ENCODE results near the gene ILKAP.

ILKAP gene

DNA sequence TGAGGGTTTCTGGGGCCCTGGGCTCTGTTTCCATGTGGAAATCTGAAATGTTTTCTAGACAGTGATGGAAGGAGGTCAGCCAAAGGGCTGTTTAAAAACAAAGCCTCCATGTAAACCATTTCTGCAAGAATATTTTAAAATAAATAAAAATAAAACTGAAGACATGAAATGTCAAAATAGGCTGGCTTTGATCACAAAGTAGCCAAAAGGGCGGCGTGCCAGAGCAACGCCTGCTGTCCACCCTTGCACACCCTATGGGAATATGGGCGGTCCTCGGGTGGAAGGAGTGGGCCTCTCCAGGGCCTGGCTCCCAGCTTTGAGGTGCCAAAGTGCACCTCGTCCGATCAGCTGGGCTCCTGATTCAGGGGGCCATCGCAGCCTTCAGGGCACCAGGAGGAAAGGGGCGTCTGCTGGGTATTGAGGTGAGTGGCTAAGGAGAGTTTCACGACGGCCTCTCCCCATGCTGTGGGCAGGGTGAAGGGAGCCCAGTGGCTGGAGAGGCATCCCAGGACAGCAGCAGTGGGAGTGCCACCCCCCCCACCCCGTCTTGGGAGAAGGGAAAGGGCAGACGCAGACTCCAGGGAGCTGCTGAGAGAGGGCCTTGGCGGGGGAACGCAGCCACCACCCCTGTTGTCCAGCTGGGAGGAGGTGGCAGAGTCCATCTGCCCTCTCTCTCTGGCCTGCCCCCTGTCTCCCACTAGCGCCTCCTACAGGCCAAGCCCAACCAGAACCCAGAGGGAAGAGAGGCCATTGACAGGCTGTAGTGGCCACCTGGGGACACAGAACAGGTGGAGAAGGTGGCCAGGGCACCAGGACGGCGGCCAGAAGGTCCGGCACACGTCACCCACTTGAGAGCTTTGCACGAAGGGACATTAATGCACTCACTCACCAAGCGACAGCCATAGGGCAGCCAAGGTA is 50.5 kb downstream of the ILKAP start:
- DNase-seq (ENCODE audit: low read depth in 1 of 2, low spot score in 1 of 2): no peak

DNA sequence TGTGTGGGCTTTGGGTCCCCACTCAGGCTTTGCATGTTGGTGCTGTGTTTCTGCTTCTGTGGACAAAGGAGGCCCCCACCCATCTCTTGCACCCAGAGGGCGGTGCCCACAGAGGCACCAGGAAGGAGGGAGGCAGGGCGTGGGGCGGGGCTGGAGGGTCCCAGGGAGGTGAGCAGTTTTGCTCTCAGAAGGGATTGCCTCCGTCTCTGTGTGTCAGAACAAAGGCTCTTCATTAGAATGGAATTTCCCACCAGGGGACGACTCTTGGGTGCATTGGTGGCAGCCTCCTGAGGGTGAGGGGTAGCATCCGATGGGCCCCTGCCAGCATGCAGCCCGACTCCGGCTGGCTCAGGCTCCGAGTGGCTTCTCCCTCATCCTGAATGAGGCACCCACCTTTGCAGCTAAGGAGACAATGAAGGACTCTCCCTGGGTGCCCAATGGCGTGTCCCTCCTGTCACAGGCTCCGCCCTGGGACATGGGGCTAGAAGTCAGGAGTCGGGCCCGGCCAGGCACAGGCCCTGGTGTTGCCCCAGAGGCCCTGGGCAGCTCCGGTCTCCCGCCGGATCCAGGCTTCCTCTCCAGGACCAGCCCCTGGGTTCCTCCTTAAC is 51.8 kb downstream of the ILKAP start:
- DNase-seq (ENCODE audit: low read depth in 1 of 2, low spot score in 1 of 2): no peak

DNA sequence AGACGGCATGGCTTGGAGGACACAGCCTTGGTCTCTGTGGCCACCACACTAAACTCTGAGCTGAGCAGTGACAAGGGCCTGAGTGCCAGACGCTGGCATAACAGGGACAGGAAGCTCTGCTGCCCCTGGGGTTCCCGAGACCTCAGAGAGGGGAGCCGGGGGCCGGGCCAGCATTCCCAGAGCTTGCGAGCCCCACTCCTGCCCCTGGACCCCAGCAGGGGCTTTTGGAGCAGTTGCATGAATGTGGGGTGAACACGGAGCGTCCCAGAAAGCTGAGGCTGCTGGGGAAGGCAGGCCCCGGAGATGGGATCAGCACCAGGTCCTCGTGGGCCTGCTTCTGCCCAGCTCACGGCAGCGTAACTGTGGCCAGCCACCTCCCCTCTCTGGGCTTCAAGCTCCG is 52.3 kb downstream of the ILKAP start:
- no peak for DNase-seq (ENCODE audit: low read depth in 1 of 2, low spot score in 1 of 2)

DNA sequence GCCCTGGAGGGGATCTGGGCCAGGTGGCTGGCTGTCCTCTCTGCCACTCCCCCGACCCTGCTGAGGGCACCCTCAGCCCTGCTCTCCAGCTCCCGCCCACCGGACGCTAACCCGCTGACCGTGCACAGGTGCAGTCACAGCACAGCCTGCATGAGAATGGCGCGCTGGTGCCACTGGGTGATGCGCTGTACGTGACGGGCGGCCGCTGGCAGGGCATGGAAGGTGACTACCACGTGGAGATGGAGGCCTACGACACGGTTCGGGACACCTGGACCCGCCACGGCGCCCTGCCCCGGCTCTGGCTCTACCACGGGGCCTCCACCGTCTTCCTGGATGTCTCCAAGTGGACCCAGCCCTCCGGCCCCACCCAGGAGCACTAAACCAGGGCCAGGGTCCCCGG is 52.8 kb downstream of the ILKAP start:
- no peak for DNase-seq (ENCODE audit: low read depth in 1 of 2, low spot score in 1 of 2)

DNA sequence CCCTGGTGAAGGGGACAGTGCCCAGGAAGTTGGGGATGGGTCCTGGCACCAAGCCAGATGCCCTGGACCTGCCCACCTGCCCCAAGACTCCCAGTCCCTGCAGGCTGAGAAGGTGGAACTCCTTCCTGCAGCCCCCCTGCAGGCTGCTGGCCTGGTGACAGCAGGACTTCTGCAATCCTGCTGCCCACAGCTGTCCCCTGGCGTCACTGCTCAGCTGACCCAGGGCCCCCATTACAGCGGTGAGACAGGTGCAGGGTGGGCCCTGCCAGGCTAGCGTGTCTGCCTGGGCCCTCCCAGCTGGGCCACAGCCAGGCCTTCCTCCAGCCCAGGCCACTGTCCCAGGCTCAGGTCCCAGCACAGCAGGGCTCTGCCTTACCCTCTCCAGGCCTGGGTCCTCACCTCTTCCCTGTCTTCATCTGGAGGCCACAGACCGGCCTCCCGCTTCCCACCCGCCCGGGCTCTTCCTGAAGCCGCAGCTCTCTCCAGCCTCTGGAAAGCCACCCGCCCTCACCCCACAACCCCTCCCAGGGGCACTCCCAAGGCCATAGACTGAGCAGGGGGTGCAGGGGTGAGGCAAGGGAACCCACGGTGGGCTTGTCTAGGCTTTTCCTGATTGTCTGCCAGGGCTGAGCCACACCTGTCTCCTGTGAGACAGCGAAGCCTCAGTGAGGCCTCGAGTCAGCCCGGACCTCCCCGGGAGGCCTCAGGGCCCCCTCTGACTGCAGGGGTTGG is 53.5 kb downstream of the ILKAP start:
- no peak for DNase-seq (ENCODE audit: low read depth in 1 of 2, low spot score in 1 of 2)

DNA sequence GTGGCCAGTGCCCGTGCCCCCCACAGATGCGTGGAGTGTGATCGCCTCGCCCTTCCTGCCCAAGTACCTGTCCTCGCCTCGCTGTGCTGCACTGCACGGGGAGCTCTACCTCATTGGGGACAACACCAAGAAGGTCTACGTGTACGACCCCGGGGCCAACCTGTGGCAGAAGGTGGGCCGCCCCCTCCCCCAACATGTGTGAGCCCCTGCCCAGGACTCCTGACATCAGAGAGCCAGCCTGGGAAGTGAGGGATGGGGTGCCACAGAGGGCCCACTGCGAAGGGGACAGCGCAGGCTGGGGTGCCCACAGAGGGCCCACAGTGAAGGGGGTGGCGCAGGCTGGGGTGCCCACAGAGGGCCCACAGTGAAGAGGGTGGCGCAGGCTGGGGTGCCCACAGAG is 54.5 kb downstream of the ILKAP start:
- no peak for DNase-seq (ENCODE audit: low read depth in 1 of 2, low spot score in 1 of 2)

DNA sequence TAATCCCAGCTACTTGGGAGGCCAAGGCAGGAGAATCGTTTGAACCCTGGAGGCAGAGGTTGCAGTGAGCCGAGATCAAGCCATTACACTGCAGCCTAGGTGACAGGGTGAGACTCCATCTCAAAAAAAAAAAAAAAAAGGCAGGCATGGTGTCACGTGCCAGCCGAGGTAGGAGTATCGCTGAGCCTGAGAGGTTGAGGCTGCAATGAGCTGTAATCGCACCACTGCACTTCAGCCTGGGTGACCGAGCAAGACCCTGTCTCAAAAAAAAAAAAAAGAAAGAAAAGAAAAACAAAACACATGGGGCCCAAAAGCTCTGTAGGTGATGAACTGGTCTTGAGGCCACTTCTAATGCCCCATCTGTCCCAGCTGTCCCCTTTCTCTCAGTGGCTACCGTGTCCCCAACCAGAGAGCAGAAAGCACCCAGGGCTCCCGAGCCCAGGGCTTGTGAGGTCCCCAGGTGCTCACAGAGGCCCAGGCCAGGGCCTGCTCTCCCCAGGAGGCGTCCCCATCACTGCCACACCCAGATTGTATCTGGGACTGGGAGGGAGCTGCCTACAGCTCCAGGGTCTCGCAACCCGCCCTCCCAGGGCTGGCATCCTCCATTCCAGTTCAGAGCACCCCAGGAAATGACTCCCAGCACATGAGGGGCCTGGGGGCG is 56.5 kb downstream of the ILKAP start:
- no peak for DNase-seq (ENCODE audit: low read depth in 1 of 2, low spot score in 1 of 2)

DNA sequence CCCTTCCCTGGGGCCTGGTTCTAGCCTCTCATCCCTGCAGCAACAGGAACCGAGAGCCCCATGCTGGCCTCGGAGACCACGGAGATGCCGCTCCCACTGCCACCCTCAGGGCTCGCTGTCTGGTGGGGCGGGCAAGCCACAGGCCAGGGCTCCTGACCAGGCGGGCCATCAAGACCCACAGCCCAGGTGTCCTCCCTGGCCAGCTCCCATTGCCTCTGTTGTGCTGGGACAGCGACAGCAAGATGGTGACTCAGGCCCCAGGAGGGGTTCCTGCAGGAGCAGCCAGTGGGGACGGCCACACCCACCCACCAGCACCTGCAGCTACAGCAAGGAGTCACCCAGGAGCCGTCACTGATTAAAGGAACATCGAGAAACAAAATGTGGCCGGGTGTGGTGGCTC is 57.6 kb downstream of the ILKAP start:
- no peak for DNase-seq (ENCODE audit: low read depth in 1 of 2, low spot score in 1 of 2)

DNA sequence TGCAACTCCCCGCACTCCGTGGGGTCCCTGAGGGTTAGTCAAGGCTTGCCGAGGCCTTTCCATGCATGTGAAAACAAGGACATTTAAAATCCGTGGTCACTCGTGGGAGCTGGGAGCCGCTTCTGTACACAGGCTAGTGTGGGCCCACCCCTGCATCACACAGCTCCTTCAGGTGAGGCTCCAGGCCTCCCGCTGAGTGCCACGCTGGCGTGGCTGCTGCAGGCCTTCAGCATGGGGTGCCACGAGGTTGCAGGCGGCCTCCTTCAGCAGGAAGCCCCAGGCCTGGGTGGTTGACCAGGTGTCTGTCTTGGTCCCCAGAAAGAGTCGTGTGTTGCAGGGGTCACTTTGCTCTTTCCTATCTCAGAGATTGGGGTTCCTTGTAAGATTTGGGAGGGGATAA is 58.4 kb downstream of the ILKAP start:
- no peak for DNase-seq (ENCODE audit: low read depth in 1 of 2, low spot score in 1 of 2)

DNA sequence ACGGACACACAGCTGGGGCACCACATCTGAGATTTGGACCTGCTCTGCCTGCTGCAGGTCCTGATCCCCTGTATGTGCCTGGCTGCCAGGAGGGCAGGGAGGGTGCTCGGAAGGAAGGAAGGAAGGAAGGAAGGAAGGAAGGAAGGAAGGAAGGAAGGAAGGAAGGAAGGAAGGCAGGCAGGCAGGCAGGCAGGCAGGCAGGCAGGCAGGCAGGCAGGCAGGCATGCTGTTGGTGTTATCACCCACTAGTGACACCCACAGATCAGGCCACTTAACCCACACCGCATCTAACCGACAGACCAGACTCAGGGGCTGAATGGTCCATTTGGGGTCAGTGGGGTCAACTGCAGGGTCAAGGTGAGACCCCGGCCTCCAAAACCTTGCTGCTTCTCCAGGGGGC is 59.2 kb downstream of the ILKAP start:
- DNase-seq (ENCODE audit: low read depth in 1 of 2, low spot score in 1 of 2): no peak

DNA sequence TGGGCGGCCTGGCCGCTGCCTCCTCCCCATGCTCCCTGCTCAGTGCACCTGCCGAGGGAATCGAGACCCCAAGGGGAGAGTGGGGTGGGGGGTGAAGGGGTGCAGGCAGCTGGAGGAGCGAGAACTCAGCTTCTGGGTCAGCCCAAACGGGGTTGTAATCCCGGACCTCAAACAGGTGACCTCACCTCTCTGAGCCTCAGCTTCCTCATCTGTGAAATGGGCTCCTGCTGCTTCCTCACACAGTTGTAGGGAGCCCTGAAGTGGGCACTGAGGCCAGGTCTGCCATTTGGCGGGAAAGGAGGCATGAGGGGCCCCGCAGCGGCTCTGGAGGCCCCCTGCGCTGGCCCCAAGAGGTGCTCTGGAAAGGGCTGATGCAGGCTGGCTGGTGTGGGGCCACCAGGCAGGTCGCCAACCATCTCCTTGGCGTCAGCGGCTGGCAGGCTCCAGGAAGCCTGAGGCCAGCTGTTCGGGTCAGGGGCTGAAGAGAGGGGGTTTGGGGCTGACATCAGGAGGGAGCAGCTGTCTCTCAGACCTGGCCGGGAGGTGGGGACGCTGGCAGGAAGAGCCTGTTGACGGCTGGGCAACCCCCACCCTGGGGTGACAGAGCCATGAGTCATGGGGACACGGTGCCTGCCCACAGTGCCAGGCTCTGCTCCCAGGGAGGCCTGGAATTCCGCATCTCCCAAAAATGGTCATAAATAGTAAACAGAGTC is 60.1 kb downstream of the ILKAP start:
- no peak for DNase-seq (ENCODE audit: low read depth in 1 of 2, low spot score in 1 of 2)

DNA sequence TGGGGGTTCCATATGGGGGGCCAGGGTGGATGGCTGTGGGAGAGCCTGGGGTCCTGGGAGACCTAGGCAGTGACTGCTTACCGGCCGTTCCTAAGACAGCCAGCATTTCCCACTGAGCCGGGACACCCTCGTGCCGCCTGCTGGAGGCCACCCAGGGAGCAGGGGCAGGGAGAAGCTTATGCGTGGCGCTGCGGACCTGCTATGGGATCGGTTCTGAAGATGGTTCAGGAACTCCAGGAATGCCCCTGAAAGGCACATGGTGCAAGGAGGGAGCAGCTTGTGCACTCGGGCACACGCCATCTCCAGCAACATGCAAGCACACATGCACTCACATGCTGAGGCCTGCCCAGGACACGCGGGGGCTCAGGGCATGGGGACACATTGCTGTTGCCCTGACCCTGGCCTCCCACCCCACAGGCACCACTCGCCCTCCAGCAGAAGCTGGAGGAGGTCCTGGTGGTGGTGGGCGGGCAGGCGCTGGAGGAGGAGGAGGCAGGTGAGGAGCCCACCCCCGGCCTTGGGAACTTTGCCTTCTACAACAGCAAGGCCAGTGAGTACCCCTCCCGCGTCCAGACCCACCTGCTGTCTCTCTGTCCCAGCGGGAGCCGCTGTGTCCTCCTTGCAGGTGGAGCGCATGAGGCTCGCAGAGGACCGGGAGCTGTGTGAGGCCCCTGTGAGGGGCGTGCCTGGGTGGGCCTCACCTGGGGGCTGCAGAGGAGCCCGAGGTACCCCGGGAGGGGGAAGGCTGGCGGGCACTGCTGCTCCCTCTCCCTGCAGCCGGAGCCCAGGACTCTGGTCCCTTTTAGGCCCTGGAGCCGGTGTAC is 60.9 kb downstream of the ILKAP start:
- no peak for DNase-seq (ENCODE audit: low read depth in 1 of 2, low spot score in 1 of 2)

DNA sequence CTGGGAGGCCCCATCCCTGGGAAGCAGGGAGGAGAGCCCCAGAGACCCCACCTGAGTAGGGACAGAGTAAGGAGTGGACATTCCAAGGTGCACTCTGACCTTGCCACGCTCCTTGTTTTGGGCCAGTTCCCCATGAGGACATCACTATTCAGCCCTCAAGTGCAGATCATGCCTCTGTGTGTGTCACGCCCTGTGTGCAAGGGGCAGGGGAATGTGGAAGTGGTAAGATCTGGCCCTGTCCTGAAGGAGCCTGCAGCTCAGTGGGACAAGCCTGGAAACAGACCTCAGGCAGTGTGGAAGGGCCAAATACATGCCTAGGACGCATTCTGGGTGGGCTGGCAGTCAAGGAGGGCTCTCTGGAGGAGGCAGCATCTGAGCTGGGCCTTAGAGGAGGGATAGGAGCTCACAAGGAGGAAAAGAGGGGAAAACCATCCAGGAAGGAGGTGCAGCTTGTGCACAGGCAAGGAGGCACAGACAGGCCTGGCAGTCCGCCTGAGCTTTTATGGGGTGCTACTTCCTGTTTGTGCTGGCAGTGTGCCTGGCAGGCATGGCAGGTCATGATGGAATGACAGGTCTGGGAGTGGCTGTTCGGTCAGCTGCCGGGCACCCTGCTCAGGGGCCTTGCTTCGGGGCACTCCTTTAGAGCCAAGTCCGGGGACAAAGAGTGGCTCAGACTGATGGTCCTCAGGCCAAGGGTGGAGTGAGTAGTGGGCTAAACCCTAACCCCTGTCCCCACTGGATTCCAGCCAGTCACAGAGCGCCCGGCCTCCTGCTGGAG is 61.8 kb downstream of the ILKAP start:
- no peak for DNase-seq (ENCODE audit: low read depth in 1 of 2, low spot score in 1 of 2)

DNA sequence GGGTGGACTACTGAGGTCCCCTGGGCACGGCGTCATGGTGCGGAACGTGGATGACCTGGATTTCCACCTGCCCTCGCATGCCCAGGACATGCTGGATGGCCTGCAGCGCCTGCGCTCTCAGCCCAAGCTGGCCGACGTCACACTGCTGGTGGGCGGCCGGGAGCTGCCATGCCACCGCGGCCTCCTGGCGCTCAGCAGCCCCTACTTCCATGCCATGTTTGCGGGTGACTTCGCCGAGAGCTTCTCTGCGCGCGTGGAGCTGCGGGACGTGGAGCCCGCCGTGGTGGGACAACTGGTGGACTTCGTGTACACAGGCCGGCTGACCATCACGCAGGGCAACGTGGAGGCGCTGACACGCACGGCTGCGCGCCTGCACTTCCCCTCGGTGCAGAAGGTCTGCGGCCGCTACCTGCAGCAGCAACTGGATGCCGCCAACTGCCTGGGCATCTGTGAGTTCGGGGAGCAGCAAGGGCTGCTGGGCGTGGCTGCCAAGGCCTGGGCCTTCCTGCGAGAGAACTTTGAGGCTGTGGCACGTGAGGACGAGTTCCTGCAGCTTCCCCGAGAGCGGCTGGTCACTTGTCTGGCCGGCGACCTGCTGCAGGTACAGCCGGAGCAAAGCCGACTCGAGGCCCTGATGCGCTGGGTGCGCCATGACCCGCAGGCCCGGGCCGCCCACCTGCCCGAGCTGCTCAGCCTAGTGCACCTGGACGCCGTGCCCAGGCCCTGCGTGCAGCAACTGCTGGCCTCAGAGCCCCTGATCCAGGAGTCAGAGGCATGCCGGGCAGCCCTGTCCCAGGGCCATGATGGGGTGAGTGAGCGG is 62.6 kb downstream of the ILKAP start:
- no peak for DNase-seq (ENCODE audit: low read depth in 1 of 2, low spot score in 1 of 2)

DNA sequence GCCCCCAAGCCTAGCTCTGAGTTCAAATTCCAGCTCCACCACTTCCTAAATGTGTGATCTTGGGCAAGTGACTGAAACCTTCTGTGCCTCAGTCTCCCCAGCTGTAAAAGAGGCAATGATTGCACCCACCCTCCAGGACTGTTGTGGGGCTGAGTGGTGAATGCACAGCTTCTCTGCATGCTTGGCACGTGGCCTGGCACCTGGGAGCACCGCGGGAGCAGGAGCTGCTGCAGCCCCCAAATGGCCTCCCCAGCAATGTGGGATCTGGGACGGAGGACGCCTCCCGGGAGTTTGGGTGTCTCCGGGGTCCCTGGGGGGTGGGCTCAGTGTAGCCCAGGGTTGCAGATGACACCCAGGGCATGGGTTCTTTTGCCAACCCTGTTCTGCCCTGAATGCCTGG is 63.5 kb downstream of the ILKAP start:
- DNase-seq (ENCODE audit: low read depth in 1 of 2, low spot score in 1 of 2): no peak

DNA sequence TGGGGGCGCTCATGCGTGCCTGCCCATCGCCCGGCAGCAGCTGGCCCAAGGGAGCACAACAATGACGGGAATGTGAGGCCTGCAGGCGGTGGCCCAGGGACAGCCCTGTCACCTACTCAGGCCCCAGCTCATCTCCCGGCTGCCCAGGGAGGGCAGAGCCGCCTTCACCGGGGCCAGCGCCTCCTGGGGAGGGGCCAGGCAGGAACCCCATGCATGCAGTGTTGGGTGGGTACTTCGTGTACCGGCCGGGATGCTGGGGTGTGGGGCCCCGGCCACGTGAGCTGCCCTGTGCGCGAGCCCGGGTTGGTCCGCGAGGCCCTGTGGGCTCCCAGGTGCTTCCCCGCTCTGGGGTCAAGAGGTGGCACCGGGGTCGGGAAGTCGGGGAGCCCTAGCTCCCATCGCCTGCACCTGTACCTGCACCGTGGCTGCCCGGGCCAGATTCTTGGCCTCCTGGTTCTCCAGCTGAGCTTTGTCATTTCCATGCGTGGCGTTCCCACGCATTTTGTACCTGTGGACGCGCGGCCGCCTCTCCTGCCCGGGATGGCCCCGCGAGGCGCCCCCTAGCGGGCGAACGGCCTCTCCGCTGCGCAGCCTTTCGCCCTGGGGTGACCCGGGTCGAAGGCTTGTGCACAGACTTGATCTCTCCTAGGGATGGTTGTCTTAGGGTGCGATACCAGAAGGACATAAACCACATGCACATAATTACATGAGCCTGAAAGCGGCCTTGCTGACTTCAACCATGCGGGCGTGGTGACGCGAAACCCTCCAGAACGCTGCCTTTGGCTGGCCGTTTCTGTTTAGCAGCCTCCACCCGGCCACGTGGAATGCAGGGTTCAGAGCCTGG is 64.1 kb downstream of the ILKAP start:
- DNase-seq (ENCODE audit: low read depth in 1 of 2, low spot score in 1 of 2): no peak

DNA sequence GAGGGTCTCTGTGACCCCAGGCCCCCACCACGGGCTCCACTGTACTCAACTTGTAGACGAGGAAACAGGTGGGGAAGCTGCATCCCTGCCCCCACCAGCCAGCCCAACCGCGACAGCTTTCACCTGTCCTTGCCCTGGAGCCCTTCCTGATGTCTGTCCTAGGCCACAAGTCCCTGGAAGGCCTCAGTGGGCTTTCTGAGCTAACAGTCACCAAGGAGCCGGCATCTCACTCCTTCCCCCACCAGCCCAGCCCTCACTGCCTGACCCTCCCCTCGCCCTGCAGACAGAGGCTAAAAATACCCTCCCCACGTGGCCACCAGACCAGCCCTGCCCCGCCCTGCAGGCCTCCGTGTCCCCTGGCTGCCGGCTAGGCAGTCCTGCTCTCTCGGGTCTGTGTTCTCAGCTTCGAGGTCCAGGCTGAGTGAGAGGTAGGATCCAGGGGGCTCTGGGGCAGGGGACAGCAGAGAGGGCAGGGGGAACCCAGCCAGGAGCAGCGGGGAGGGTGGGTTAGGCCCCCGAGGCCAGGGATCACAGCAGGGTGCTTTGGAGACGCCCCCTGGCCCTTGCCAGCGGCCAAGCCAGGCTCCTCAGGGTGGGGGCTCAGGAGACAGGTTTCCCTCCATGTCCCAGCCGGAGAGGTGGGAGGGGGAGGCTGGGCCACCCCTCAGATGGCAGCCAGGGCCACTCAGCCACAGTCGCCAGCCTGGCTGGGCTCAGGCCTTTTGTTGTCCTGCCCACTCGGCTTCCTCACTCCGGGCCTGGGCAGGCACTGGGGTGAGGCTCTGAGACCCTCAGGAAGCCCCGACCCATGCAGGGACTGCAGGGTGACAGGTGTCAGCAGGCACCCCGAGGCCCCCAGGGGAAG is 64.9 kb downstream of the ILKAP start, which contains the start of gene KLHL30:
Gene KLHL30, plus strand, starts transcription at position 338 of the 865 bp plus-strand sequence. CDS start 2,087 bp downstream, outside the sequence.
- DNase-seq (ENCODE audit: low read depth in 1 of 2, low spot score in 1 of 2): no peak
